ENCODE results near the gene KLHL24. TPM values are rescaled to one million over a fixed set of nuclear protein-coding genes. Genes with fewer than 3 reads are reported as not detected.
A peak's percentile ranks its signal among the peaks of the same experiment; 100 is the strongest.

Gene KLHL24
- total and polyA plus RNA-seq, 2 of the 13 experiments (the other 11 are each of a cell fraction or from before 2014, with no cell fraction given): 6.9 to 15.7 TPM

GRCh38 chr3:183636221-183637105 lies 1.0 kb downstream of the KLHL24 start (continued):
- TF ChIP-seq ASH2L (IDR thresholded peaks at IDR 0.05; ENCODE audit: insufficient read length, low read depth, low read length): peak; percentile 72
- TF ChIP-seq ZNF512B (CRISPR knock-in tag; IDR thresholded peaks at IDR 0.05; ENCODE audit: borderline replicate concordance): no peak
- 0 out of 2 replicates have a peak, but pooled peaks have one; percentile 47 for TF ChIP-seq KLF6 (CRISPR knock-in tag; IDR thresholded peaks at IDR 0.05)
- TF ChIP-seq TBX2 (CRISPR knock-in tag; IDR thresholded peaks at IDR 0.05; ENCODE audit: borderline replicate concordance): peak; percentile 53
- TF ChIP-seq ZNF33B (CRISPR knock-in tag; IDR thresholded peaks at IDR 0.05): no peak
- TF ChIP-seq THAP9 (CRISPR knock-in tag; IDR thresholded peaks at IDR 0.05; ENCODE audit: borderline replicate concordance): no peak
- TF ChIP-seq ZNF674 (CRISPR knock-in tag; IDR thresholded peaks at IDR 0.05; ENCODE audit: low read depth): 0 out of 2 replicates have a peak, but pooled peaks have one; percentile 44
- 0 out of 2 replicates have a peak, but pooled peaks have one; percentile 28 for TF ChIP-seq ZBTB43 (CRISPR knock-in tag; conservative IDR thresholded peaks at IDR 0.05)
- TF ChIP-seq ZHX1 (CRISPR knock-in tag; IDR thresholded peaks at IDR 0.05; ENCODE audit: low read depth): no peak
- TF ChIP-seq ERF (CRISPR knock-in tag; IDR thresholded peaks at IDR 0.05): no peak
- TF ChIP-seq HINFP (CRISPR knock-in tag; IDR thresholded peaks at IDR 0.05; ENCODE audit: low read depth): no peak
- no peak for TF ChIP-seq KDM2A (CRISPR knock-in tag; IDR thresholded peaks at IDR 0.05; ENCODE audit: borderline replicate concordance, low read depth)
- peak; percentile 35; the same call in 1 of the 2 replicates for TF ChIP-seq FOXK1 (CRISPR knock-in tag; IDR thresholded peaks at IDR 0.05; ENCODE audit: borderline replicate concordance, low read depth)

Data from HepG2 (cell line).